ENCODE results near the gene ZNF70. TPM values are rescaled to one million over a fixed set of nuclear protein-coding genes. Genes with fewer than 3 reads are reported as not detected.

Gene ZNF70
- total and polyA plus RNA-seq, 2 of the 13 experiments (the other 11 are each of a cell fraction or from before 2014, with no cell fraction given), result 0.62 to 3.6 TPM

GRCh38 chr22:23783265-23784150 is 32.6 kb upstream of the ZNF70 start (continued):
- TF ChIP-seq PRDM10 (CRISPR knock-in tag; IDR thresholded peaks at IDR 0.05; ENCODE audit: low read depth) (peak; percentile 17; the same call in 1 of the 2 replicates), TGIF2 (CRISPR knock-in tag; IDR thresholded peaks at IDR 0.05) (no peak), ZNF614 (CRISPR knock-in tag; IDR thresholded peaks at IDR 0.05; ENCODE audit: borderline replicate concordance) (0 out of 2 replicates have a peak, but pooled peaks have one; percentile 0), KLF16 (CRISPR knock-in tag; IDR thresholded peaks at IDR 0.05) (no peak), HNRNPL (IDR thresholded peaks at IDR 0.05; ENCODE audit: low read depth, low read length) (0 out of 2 replicates have a peak, but pooled peaks have one; percentile 30), ZNF232 (CRISPR knock-in tag; IDR thresholded peaks at IDR 0.05; ENCODE audit: borderline replicate concordance) (0 out of 2 replicates have a peak, but pooled peaks have one; percentile 17), RBFOX2 (IDR thresholded peaks at IDR 0.05; ENCODE audit: low read depth, low read length) (0 out of 2 replicates have a peak, but pooled peaks have one; percentile 12), ZMAT5 (CRISPR knock-in tag; IDR thresholded peaks at IDR 0.05; ENCODE audit: borderline replicate concordance, low read depth) (no peak), NFRKB (IDR thresholded peaks at IDR 0.05) (no peak), GATAD2A (CRISPR knock-in tag; IDR thresholded peaks at IDR 0.05) (0 out of 2 replicates have a peak, but pooled peaks have one; percentile 5), NR2F1 (CRISPR knock-in tag; IDR thresholded peaks at IDR 0.05) (no peak), RARG (CRISPR knock-in tag; IDR thresholded peaks at IDR 0.05; ENCODE audit: low read depth) (no peak), ZNF747 (CRISPR knock-in tag; IDR thresholded peaks at IDR 0.05; ENCODE audit: borderline replicate concordance) (no peak), ETV5 (CRISPR knock-in tag; IDR thresholded peaks at IDR 0.05; ENCODE audit: borderline replicate concordance) (0 out of 2 replicates have a peak, but pooled peaks have one; percentile 21), PCBP2 (optimal IDR thresholded peaks at IDR 0.05; ENCODE audit: low read depth, low read length, poor library complexity, severe bottlenecking) (no peak)
- TF ChIP-seq, protein P1, sequence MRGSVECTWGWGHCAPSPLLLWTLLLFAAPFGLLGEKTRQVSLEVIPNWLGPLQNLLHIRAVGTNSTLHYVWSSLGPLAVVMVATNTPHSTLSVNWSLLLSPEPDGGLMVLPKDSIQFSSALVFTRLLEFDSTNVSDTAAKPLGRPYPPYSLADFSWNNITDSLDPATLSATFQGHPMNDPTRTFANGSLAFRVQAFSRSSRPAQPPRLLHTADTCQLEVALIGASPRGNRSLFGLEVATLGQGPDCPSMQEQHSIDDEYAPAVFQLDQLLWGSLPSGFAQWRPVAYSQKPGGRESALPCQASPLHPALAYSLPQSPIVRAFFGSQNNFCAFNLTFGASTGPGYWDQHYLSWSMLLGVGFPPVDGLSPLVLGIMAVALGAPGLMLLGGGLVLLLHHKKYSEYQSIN (CRISPR knock-in tag; IDR thresholded peaks at IDR 0.05; ENCODE audit: borderline replicate concordance), result no peak
- TF ChIP-seq, protein P2, sequence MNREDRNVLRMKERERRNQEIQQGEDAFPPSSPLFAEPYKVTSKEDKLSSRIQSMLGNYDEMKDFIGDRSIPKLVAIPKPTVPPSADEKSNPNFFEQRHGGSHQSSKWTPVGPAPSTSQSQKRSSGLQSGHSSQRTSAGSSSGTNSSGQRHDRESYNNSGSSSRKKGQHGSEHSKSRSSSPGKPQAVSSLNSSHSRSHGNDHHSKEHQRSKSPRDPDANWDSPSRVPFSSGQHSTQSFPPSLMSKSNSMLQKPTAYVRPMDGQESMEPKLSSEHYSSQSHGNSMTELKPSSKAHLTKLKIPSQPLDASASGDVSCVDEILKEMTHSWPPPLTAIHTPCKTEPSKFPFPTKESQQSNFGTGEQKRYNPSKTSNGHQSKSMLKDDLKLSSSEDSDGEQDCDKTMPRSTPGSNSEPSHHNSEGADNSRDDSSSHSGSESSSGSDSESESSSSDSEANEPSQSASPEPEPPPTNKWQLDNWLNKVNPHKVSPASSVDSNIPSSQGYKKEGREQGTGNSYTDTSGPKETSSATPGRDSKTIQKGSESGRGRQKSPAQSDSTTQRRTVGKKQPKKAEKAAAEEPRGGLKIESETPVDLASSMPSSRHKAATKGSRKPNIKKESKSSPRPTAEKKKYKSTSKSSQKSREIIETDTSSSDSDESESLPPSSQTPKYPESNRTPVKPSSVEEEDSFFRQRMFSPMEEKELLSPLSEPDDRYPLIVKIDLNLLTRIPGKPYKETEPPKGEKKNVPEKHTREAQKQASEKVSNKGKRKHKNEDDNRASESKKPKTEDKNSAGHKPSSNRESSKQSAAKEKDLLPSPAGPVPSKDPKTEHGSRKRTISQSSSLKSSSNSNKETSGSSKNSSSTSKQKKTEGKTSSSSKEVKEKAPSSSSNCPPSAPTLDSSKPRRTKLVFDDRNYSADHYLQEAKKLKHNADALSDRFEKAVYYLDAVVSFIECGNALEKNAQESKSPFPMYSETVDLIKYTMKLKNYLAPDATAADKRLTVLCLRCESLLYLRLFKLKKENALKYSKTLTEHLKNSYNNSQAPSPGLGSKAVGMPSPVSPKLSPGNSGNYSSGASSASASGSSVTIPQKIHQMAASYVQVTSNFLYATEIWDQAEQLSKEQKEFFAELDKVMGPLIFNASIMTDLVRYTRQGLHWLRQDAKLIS (CRISPR knock-in tag; IDR thresholded peaks at IDR 0.05), result no peak
